GM12878 (cell line): ENCODE data around the gene SIVA1.

ENCODE experiments used
- CTCF ChIP-seq, 3 experiments: IDR thresholded peaks in 2 of 3; conservative IDR thresholded peaks in 1 of 3; 2 replicates each; pipeline ENCODE4 v1.5.1; 2011; ENCODE audit warnings: low read depth in 3 of 3, low read length in 3 of 3, mild to moderate bottlenecking in 3 of 3, control low read depth in 2 of 3, moderate library complexity in 2 of 3, inconsistent platforms in 1 of 3, mixed read lengths in 1 of 3; ENCODE audit not compliant: control insufficient read depth in 2 of 3, insufficient read depth in 1 of 3; ENCODE audit errors: extremely low read depth in 1 of 3
- ETV6 ChIP-seq, 2 experiments: fragments of 450-650 bp in 1 of 2; IDR thresholded peaks in 1 of 2; conservative IDR thresholded peaks in 1 of 2; 2 replicates each; pipeline ENCODE4 v1.6.1; 2014; ENCODE audit warnings: antibody characterized with exemption in 1 of 2, borderline replicate concordance in 1 of 2, low read depth in 1 of 2, mild to moderate bottlenecking in 1 of 2, moderate library complexity in 1 of 2
- GABPA ChIP-seq: IDR thresholded peaks from 2 replicates; pipeline ENCODE4 v1.6.1; 2014; ENCODE audit warnings: antibody characterized with exemption, low read depth, mild to moderate bottlenecking, inconsistent platforms
- JUND ChIP-seq: IDR thresholded peaks from 2 replicates; pipeline ENCODE4 v1.6.1; 2012; ENCODE audit warnings: low read depth, mild to moderate bottlenecking, low read length, improper control_type of control experiment, moderate library complexity
- MYC ChIP-seq: IDR thresholded peaks from 2 replicates; pipeline ENCODE4 v1.6.1; 2011; ENCODE audit warnings: mild to moderate bottlenecking, low read length, moderate library complexity, inconsistent platforms; ENCODE audit not compliant: insufficient read depth, insufficient replicate concordance, insufficient read length, severe bottlenecking
- POLR2AphosphoS5 ChIP-seq: IDR thresholded peaks from 2 replicates; pipeline ENCODE4 v1.6.1; 2011; ENCODE audit warnings: mild to moderate bottlenecking, low read length, inconsistent platforms
- RAD21 ChIP-seq: IDR thresholded peaks from 2 replicates; pipeline ENCODE4 v1.6.1; 2011; ENCODE audit warnings: mild to moderate bottlenecking, low read depth, low read length, moderate library complexity; ENCODE audit not compliant: insufficient read depth
- SMAD1 ChIP-seq: fragments of 450-650 bp; IDR thresholded peaks from 2 replicates; pipeline ENCODE4 v1.6.1; 2018; ENCODE audit warnings: mild to moderate bottlenecking, low read depth; ENCODE audit not compliant: partially characterized antibody
- YY1 ChIP-seq: IDR thresholded peaks from 2 replicates; pipeline ENCODE4 v1.6.1; 2011; ENCODE audit warnings: low read depth, mild to moderate bottlenecking, low read length
- ZNF274 ChIP-seq: IDR thresholded peaks from one replicate; pipeline ENCODE4 v1.8.0; 2011; ENCODE audit not compliant: insufficient read length, insufficient read depth

- TF ChIP-seq ZNF274 (no peak), JUND (no peak), CTCF (IDR thresholded peaks at IDR 0.05 in 2 of 3, conservative IDR thresholded peaks at IDR 0.05 in 1 of 3; ENCODE audit: control insufficient read depth in 2 of 3, extremely low read depth in 1 of 3, insufficient read depth in 1 of 3, low read depth in 3 of 3, low read length in 3 of 3) (no peak), SMAD1 (no peak), POLR2AphosphoS5 (no peak), YY1 (no peak), MYC (no peak), ETV6 (conservative IDR thresholded peaks at IDR 0.05 in 1 of 2, IDR thresholded peaks at IDR 0.05 in 1 of 2; ENCODE audit: borderline replicate concordance in 1 of 2, low read depth in 1 of 2) (no peak), RAD21 (no peak), GABPA (no peak)
Observed at GRCh38 chr14:104722938-104723650, 29.9 kb upstream of the SIVA1 start.
